ENCODE results near the gene FOXL3.

DNA sequence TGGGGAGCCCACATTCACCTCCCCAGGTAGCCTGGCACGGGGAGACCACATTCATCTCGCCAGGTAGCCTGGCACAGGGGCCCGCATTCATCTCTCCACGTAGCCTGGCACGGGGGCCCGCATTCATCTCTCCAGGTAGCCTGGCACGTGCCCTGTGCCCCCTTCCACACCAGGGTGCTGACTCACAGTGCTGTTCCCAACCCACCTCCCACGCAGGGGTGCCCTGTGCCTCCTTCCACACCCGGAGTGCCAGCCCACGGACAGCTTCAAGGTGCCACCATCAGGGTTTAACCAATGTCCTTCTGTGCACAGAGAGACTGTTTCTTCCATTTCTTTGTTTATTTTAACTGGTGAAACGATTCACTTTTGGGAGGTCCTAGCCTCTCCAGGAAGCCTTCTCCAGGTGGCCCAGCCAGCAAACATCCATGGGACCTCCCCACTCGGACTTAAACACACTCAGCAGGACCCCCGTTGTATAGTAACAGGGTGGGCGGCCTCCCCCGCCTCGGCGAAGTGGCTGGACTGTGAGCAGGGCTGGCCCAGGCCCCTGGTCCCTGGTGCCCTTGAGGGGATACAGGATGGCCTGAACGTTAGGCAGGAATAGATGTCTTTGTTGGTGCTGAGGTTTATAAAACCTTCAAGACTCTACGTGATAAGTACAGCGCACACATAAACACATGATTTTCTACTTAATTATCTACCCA lies 41.1 kb upstream of the FOXL3 start:
- TF ChIP-seq, protein P1, sequence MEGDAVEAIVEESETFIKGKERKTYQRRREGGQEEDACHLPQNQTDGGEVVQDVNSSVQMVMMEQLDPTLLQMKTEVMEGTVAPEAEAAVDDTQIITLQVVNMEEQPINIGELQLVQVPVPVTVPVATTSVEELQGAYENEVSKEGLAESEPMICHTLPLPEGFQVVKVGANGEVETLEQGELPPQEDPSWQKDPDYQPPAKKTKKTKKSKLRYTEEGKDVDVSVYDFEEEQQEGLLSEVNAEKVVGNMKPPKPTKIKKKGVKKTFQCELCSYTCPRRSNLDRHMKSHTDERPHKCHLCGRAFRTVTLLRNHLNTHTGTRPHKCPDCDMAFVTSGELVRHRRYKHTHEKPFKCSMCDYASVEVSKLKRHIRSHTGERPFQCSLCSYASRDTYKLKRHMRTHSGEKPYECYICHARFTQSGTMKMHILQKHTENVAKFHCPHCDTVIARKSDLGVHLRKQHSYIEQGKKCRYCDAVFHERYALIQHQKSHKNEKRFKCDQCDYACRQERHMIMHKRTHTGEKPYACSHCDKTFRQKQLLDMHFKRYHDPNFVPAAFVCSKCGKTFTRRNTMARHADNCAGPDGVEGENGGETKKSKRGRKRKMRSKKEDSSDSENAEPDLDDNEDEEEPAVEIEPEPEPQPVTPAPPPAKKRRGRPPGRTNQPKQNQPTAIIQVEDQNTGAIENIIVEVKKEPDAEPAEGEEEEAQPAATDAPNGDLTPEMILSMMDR (conservative IDR thresholded peaks at IDR 0.05; ENCODE audit: low read depth, low read length) = no peak
- TF ChIP-seq EZH2 (IDR thresholded peaks at IDR 0.05; ENCODE audit: borderline replicate concordance, low read depth, low read length, poor library complexity, severe bottlenecking) = no peak

All from A673 (cell line).